Measurements from ENCODE around the gene THAP11.

DNA sequence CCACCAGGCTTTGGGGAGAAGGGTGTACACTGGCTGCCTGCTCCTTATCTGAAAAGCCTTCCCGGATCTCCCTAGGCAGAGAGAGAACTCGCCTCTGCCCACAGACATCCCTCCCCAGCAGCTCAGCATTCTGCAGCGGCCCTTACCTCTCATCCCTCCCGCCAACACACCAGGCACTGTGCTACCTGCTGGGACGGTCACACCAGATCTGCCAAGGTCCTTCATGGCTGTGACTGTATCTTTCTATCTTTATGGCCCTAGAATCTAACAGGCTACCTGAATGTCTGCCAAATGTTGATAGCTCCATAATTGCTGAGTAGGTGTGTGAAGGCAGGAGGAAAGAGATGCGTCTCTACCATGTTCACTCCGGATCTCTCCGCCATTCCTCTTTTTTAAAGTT lies 27.6 kb upstream of the THAP11 start:
- TF ChIP-seq REST (IDR thresholded peaks at IDR 0.05; ENCODE audit: low read depth) (no peak), TAF1 (IDR thresholded peaks at IDR 0.05; ENCODE audit: low read depth) (no peak)
